Measurements from ENCODE around the gene BEST4. TPM values are rescaled to one million over a fixed set of nuclear protein-coding genes. Genes with fewer than 3 reads are reported as not detected.

Gene BEST4
- 0.65 and 0.84 TPM in 2 replicates for total RNA-seq (ENCODE audit: low replicate concordance)

DNA sequence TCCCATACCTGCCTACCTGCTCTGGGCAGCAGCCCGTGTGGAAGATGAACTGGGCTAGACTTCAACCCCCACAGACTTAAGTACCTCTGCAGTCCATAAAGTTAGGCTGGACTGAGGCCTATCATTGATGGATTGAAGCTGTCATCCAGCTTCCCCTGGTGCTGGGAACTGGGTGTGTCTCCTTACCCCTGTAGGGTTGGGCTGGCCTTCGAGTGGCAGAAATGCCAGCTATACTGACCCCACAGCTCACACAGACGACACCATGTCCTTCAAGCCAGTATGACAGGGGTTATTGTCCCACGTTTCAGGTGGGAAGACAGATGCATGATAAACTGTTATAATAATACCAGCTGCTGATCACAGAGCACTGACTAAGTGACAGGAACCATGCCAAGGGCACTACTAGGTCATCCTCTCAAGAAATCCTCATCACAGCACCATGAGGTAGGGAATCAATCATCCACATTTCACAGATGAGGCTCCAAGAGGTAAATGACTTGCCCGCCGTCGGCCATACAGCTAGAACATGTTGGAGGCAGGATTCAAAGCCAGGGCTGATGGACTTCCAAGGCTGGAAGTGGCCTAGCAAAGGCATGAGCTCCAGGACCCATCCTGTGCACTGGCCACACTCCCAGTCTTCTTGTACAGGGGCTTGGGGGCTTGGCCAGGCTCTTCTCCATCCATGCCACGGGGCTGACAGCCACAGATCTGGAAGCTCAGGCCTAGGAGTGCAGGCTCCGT is at the start of gene BEST4:
BEST4 (minus strand) TSS at position 51 of the 741 bp plus-strand sequence. CDS start 465 bp downstream, outside the sequence.
- H2AFZ ChIP-seq (replicated peaks), result no peak within 1 kb of the TSS
- no peak for TF ChIP-seq EZH2 (IDR thresholded peaks at IDR 0.05)
- TF ChIP-seq, protein P1, sequence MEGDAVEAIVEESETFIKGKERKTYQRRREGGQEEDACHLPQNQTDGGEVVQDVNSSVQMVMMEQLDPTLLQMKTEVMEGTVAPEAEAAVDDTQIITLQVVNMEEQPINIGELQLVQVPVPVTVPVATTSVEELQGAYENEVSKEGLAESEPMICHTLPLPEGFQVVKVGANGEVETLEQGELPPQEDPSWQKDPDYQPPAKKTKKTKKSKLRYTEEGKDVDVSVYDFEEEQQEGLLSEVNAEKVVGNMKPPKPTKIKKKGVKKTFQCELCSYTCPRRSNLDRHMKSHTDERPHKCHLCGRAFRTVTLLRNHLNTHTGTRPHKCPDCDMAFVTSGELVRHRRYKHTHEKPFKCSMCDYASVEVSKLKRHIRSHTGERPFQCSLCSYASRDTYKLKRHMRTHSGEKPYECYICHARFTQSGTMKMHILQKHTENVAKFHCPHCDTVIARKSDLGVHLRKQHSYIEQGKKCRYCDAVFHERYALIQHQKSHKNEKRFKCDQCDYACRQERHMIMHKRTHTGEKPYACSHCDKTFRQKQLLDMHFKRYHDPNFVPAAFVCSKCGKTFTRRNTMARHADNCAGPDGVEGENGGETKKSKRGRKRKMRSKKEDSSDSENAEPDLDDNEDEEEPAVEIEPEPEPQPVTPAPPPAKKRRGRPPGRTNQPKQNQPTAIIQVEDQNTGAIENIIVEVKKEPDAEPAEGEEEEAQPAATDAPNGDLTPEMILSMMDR (IDR thresholded peaks at IDR 0.05), result no peak
- no peak for TF ChIP-seq EZH2phosphoT487 (IDR thresholded peaks at IDR 0.05)
- H3K4me3 ChIP-seq, result no peak within 1 kb of the TSS

DNA sequence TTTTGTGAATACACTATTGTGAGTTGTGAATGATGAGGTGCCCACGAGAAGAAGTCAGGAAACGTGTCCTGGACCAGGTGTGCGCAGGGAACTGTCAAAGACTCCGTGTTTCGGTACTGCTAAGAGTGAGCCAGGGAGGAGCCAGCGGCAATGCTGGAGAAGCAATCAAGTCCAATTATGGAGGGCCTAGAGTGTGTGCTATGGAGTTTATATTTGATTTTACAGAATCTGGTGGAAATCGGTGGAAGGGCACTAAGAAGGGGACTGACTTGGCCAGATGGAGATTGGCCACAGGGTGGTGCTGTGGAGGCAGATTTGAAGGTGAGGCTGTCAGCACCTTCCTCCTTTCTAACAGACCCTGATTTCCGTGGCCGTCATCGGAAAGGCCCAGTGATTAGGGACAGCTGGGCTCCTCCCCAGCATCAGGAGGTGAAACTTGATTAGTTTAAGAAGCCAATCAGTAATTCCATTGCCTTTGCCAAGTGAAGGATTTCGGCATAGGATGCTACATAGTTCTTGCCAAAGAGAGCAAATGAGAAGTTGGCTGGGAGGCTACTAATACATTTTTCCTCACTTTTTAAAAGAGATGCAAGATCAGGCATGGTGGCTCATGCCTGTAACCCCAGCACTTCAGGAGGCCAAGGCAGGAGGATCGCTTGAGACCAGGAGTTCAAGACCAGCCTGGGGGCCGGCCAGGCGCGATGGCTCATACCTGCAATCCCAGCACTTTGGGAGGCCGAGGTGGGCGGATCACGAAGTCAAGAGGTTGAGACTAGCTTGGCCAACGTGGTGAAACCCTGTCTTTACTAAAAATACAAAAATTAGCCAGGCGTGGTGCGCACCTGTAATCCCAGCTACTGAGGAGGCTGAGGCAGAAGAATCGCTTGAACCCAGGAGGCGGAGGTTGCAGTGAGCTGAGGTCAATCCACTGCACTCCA is 48.0 kb upstream of the BEST4 start:
- H3K36me3 ChIP-seq, result no peaks in the 10 kb centered on the region
- no peak overlapping the region for H3K4me3 ChIP-seq
- DNase-seq (ENCODE audit: low spot score), result peak; percentile 88
- no peak overlapping the region for H3K9ac ChIP-seq
- Mint-ChIP-seq H3K27ac (peak overlapping the region; percentile 2), H3K9me3 (no peaks in the 10 kb centered on the region), H3K27me3 (ENCODE audit: insufficient read depth, low read depth) (peaks cover 7% of the 10 kb centered on the region), H3K4me1 (peaks cover 9% of the 10 kb centered on the region), H3K4me3 (peak overlapping the region; percentile 27), H3K36me3 (no peaks in the 10 kb centered on the region)
- no peaks in the 10 kb centered on the region for H4K20me1 ChIP-seq (ENCODE audit: low read depth)
- TF ChIP-seq, protein P1 (IDR thresholded peaks at IDR 0.05), result peak; percentile 80
- TF ChIP-seq EZH2phosphoT487 (IDR thresholded peaks at IDR 0.05), result no peak
- H3K4me1 ChIP-seq, result peaks cover 7% of the 10 kb centered on the region
- H3F3A ChIP-seq (ENCODE audit: low read depth), result peaks cover 4% of the 10 kb centered on the region
- no peak overlapping the region for H2AFZ ChIP-seq (replicated peaks)
- H3K9me3 ChIP-seq (ENCODE audit: low read depth), result no peaks in the 10 kb centered on the region
- no peak overlapping the region for H3K27ac ChIP-seq
- no peak overlapping the region for H3K4me2 ChIP-seq
- no peaks in the 10 kb centered on the region for H3K79me2 ChIP-seq (ENCODE audit: low read depth)
- no peaks in the 10 kb centered on the region for H3K27me3 ChIP-seq

More for the DNA sequence above, at the start of gene BEST4:
- Histone ChIP-seq H3K9ac (no peak within 1 kb of the TSS), H3K27ac (no peak within 1 kb of the TSS), H3K27me3 (peaks cover 36% of the 10 kb centered on the region), H3K9me3 (ENCODE audit: low read depth) (no peaks in the 10 kb centered on the region), H3K4me1 (peaks cover 20% of the 10 kb centered on the region), H3F3A (ENCODE audit: low read depth) (peaks cover 29% of the 10 kb centered on the region), H3K79me2 (ENCODE audit: low read depth) (no peaks in the 10 kb centered on the region), H3K4me2 (no peak within 1 kb of the TSS), H4K20me1 (ENCODE audit: low read depth) (no peaks in the 10 kb centered on the region), H3K36me3 (no peaks in the 10 kb centered on the region)
- DNase-seq (ENCODE audit: low spot score), result no peak
- Mint-ChIP-seq H3K4me1 (peaks cover 29% of the 10 kb centered on the region), H3K9me3 (no peaks in the 10 kb centered on the region), H3K27ac (no peak within 1 kb of the TSS), H3K27me3 (ENCODE audit: insufficient read depth, low read depth) (peaks cover 8% of the 10 kb centered on the region), H3K36me3 (no peaks in the 10 kb centered on the region), H3K4me3 (peak within 1 kb of the TSS; percentile 43)

DNA sequence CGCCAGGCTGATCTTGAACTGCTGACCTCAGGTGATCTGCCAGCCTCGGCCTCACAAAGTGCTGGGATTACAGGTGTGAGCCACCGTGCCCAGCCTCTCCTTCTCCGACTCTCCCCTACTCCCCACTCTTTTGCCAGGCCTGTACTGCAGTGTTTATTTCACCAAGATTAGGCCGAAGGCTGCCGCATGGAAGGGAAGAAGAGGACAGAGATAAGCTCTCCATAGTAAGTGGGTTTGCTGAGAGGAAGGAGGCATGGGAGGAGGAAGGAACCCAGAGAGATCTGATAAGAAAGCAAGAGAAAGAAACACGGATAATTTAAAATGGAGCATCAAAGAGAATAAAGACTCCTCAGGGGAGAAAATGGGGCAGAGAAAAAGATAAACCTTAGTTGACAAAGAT is 46.4 kb upstream of the BEST4 start:
- Histone ChIP-seq H3F3A (ENCODE audit: low read depth) (peaks cover 4% of the 10 kb centered on the region), H3K79me2 (ENCODE audit: low read depth) (no peaks in the 10 kb centered on the region), H3K9me3 (ENCODE audit: low read depth) (no peaks in the 10 kb centered on the region), H3K36me3 (no peaks in the 10 kb centered on the region), H3K4me2 (no peak overlapping the region), H3K4me1 (peaks cover 9% of the 10 kb centered on the region), H3K27ac (no peak overlapping the region), H4K20me1 (ENCODE audit: low read depth) (no peaks in the 10 kb centered on the region), H3K4me3 (no peak overlapping the region), H3K9ac (no peak overlapping the region), H3K27me3 (no peaks in the 10 kb centered on the region), H2AFZ (replicated peaks) (no peak overlapping the region)
- no peak for DNase-seq (ENCODE audit: low spot score)
- no peak overlapping the region for H3K4me3 Mint-ChIP-seq
- peaks cover 2% of the 10 kb centered on the region for H3K27me3 Mint-ChIP-seq (ENCODE audit: insufficient read depth, low read depth)
- H3K4me1 Mint-ChIP-seq, result peaks cover 9% of the 10 kb centered on the region
- no peak overlapping the region for H3K27ac Mint-ChIP-seq
- TF ChIP-seq, protein P1 (IDR thresholded peaks at IDR 0.05), result no peak
- no peak for TF ChIP-seq EZH2 (IDR thresholded peaks at IDR 0.05)
- TF ChIP-seq EZH2phosphoT487 (IDR thresholded peaks at IDR 0.05), result no peak
- no peaks in the 10 kb centered on the region for H3K36me3 Mint-ChIP-seq
- no peaks in the 10 kb centered on the region for H3K9me3 Mint-ChIP-seq

Data from neural progenitor cell (in vitro differentiated cells).